ENCODE data around the gene F2.

F2 gene

DNA sequence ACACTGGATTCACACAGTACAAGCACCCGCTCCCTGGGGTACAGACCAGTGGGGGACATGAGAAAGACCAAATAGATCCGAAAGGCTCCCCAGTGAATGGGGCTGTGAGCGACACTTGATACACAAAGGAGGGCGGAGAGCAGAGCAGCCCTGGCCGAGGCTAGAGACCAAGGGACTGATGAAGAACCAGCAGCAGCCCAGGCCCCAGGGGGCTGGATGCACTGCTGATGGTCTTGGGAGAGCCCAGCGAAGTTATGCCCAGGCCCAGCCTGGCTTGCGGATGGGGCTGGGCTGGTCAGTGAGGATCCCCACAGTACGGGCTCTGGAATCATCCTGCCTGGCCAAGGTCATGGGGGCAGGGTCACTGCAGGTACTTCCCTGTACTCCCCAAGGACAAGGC lies 41.8 kb upstream of the F2 start:
- Histone ChIP-seq H3K36me3 (ENCODE audit: insufficient read depth, low read length) (peaks cover 40% of the 10 kb centered on the region), H3K4me1 (ENCODE audit: insufficient read depth, low read length) (peaks cover 21% of the 10 kb centered on the region; the same call in 1 of the 2 replicates), H3K4me3 (ENCODE audit: low read length) (no peak overlapping the region), H3K9ac (ENCODE audit: low read depth, low read length) (no peak overlapping the region), H3K9me3 (ENCODE audit: insufficient read depth, low read depth, low read length) (no peaks in the 10 kb centered on the region), H3K27ac (ENCODE audit: low read depth, low read length) (no peak overlapping the region), H3K27me3 (ENCODE audit: insufficient read depth, low read length) (no peaks in the 10 kb centered on the region)
- WGBS = 88% methylated on average over 8 of the region's 8 CpGs

DNA sequence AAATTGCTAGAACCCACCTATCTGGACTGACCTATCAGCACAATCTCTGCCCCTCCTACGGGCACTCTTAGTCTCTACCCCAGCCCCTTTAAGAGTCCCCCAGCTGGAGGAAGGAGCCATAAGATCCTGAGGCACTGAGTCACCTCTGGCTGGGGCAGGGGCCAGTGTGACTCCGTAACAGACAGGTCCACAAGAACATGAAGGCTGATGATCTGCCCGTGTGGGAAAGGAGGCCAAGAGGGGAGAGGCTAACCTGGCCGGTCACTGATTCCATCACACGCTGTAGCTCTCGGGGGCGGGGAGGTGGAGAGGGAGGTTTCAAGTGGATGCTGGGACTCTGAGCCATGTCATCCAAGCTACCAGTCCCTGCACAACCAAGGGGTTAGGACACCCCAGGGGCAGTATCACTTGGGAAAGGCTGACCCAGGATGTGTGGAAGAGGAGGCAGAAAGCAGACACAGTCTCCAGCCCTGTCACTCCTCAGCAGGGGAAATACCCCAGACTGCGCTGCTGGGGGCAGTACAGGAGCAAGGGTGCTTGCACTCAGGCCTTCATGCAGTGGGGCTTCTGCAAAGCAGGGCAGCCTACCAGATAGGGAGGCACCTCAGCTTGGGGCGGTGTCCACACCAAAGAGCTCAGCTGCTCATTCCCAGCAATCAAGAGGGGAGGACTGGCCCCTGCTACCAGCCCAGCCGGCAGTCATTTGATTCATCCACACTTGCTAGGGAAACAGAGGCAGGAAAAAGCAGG lies 40.8 kb upstream of the F2 start:
- H3K36me3 ChIP-seq (ENCODE audit: insufficient read depth, low read length) = peaks cover 30% of the 10 kb centered on the region
- H3K4me1 ChIP-seq (ENCODE audit: insufficient read depth, low read length) = peaks cover 21% of the 10 kb centered on the region; the same call in 1 of the 2 replicates
- no peaks in the 10 kb centered on the region for H3K9me3 ChIP-seq (ENCODE audit: insufficient read depth, low read depth, low read length)
- no peaks in the 10 kb centered on the region for H3K27me3 ChIP-seq (ENCODE audit: insufficient read depth, low read length)
- H3K4me3 ChIP-seq (ENCODE audit: low read length) = no peak overlapping the region
- WGBS = 87% methylated on average over 10 of the region's 10 CpGs
- H3K27ac ChIP-seq (ENCODE audit: low read depth, low read length) = no peak overlapping the region
- no peak overlapping the region for H3K9ac ChIP-seq (ENCODE audit: low read depth, low read length)

DNA sequence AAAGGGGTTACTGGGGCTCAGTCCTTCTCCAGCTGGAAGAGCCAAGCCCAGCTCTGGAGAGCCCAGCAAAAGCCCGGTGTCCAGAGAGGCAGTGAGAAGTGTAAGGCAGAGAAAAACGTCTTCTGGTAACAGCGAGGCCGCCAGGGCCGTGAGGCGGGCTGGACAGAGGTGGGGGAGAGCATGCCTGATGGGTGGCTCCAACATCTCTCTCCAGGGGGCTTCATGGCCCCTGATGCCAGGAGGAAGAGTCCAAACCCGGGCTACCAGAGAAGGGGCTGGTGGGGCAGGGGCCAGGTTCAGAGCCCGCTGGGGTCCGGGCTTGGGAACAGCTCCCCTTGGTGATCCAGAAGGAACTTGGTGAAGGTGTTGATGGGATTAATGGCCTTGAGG lies 40.3 kb upstream of the F2 start:
- 95% methylated on average over 9 of the region's 9 CpGs for WGBS
- peaks cover 24% of the 10 kb centered on the region for H3K36me3 ChIP-seq (ENCODE audit: insufficient read depth, low read length)
- H3K4me1 ChIP-seq (ENCODE audit: insufficient read depth, low read length) = peaks cover 21% of the 10 kb centered on the region; the same call in 1 of the 2 replicates

DNA sequence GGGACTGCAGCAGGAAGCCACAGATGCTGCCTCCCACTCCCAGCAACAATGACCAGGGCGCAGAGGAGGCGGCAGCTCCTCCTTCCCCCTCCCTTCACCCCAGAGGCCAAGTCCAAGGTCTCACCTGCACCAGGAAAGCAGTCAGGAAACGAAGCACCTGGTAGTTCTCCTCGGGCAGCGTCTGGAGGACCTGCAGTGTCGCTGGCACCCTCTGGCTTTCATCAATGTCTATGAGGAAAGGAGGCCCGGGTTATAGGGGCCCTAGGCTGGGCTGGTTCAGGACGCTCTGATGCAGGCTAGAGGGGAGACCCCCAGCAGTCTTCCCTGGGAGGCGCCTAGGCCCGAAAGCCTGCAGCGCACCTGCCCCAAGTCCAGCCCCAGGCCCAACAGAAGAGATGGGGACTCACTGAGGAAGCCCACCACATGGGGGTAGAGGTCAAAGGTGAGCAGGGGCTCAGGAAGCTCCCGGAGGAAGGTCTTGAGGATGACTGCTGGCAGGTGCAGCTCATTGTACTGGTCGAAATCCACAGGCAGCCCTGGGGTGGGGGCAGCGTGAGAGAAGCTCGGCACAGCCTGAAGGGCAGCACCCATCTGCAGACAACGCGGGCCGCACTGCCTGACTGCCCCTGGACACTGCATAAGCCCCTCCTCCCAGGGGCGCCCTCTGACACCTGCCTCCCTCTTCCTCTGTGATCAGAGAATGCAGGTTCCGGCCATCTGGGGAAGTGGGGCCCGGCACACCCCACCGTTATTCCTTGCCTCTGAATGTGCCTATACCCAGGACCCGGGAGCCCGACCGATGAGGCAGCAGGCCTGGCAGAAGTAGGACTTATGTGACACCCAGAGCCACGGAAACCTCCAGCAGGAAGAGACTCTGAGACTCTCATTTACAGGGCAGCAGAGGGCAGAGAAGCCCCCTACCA lies 39.5 kb upstream of the F2 start:
- Histone ChIP-seq H3K27ac (ENCODE audit: low read depth, low read length) (no peak overlapping the region), H3K27me3 (ENCODE audit: insufficient read depth, low read length) (no peaks in the 10 kb centered on the region), H3K4me1 (ENCODE audit: insufficient read depth, low read length) (peaks cover 14% of the 10 kb centered on the region; the same call in 1 of the 2 replicates), H3K9ac (ENCODE audit: low read depth, low read length) (no peak overlapping the region; the same call in 1 of the 2 replicates), H3K36me3 (ENCODE audit: insufficient read depth, low read length) (peaks cover 23% of the 10 kb centered on the region), H3K4me3 (ENCODE audit: low read length) (no peak overlapping the region), H3K9me3 (ENCODE audit: insufficient read depth, low read depth, low read length) (no peaks in the 10 kb centered on the region)
- 96% methylated on average over 26 of the region's 26 CpGs for WGBS

More for the DNA sequence above, 40.3 kb upstream of the F2 start:
- no peak overlapping the region for H3K27ac ChIP-seq (ENCODE audit: low read depth, low read length)
- H3K9me3 ChIP-seq (ENCODE audit: insufficient read depth, low read depth, low read length) = no peaks in the 10 kb centered on the region
- no peaks in the 10 kb centered on the region for H3K27me3 ChIP-seq (ENCODE audit: insufficient read depth, low read length)
- H3K4me3 ChIP-seq (ENCODE audit: low read length) = no peak overlapping the region
- H3K9ac ChIP-seq (ENCODE audit: low read depth, low read length) = no peak overlapping the region

DNA sequence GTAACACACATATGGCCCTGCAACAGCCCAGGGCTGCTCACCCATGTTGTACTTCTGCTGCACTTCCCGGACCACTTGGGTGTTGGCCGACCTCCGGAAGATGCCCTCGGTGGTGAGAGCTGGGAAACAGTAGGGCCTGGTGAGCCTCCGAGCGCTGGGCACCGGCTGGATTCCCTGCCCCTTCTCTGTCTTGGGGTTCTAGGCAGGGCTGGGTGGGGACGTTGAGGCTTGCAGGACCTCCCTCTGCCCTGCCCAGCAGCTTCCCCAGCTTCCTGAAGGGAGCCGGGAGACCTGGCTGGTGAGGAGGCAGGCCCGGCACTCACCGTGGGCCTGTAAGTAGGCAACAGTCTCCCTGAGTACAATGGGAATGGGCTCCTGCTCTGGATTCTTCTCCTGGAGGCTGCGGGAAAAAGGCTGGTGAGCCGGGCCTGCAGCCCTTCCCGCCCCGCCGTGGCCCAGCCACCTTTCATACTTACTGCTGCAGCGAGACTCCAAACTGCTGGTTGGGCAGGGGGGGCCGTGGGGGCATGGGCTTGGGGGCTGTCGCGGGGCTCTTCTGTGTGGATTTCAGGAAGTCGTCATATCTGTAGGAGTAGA lies 38.8 kb upstream of the F2 start:
- Histone ChIP-seq H3K4me3 (ENCODE audit: low read length) (no peak overlapping the region), H3K9me3 (ENCODE audit: insufficient read depth, low read depth, low read length) (no peaks in the 10 kb centered on the region), H3K4me1 (ENCODE audit: insufficient read depth, low read length) (peaks cover 7% of the 10 kb centered on the region; the same call in 1 of the 2 replicates), H3K36me3 (ENCODE audit: insufficient read depth, low read length) (peaks cover 23% of the 10 kb centered on the region), H3K27me3 (ENCODE audit: insufficient read depth, low read length) (no peaks in the 10 kb centered on the region), H3K27ac (ENCODE audit: low read depth, low read length) (no peak overlapping the region), H3K9ac (ENCODE audit: low read depth, low read length) (no peak overlapping the region)
- 96% methylated on average over 21 of the region's 21 CpGs for WGBS

DNA sequence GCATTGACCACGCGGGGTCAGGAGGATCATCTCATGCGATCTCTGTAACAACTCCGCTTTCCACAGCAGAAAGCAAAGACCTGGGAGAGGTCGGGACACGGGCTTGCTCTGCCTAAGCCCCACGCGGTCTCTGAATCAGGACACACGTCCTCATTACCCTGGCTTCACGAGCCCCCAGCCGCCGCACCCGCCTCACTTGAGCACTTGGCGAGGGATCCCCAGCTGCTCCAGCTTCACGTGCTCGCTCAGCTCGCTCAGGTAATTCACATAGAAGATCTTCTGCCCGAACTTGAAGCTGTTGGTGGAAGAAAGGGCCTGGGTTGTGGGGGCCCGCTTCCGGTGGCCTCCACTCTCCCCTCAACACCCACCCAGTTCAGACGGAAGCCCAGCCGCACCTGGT lies 38.2 kb upstream of the F2 start:
- WGBS = 95% methylated on average over 22 of the region's 22 CpGs
- peaks cover under 1% of the 10 kb centered on the region; the same call in 1 of the 2 replicates for H3K4me1 ChIP-seq (ENCODE audit: insufficient read depth, low read length)
- H3K9me3 ChIP-seq (ENCODE audit: insufficient read depth, low read depth, low read length) = no peaks in the 10 kb centered on the region
- H3K27ac ChIP-seq (ENCODE audit: low read depth, low read length) = no peak overlapping the region
- H3K36me3 ChIP-seq (ENCODE audit: insufficient read depth, low read length) = peaks cover 23% of the 10 kb centered on the region
- no peak overlapping the region for H3K4me3 ChIP-seq (ENCODE audit: low read length)
- no peak overlapping the region for H3K9ac ChIP-seq (ENCODE audit: low read depth, low read length)
- H3K27me3 ChIP-seq (ENCODE audit: insufficient read depth, low read length) = no peaks in the 10 kb centered on the region

DNA sequence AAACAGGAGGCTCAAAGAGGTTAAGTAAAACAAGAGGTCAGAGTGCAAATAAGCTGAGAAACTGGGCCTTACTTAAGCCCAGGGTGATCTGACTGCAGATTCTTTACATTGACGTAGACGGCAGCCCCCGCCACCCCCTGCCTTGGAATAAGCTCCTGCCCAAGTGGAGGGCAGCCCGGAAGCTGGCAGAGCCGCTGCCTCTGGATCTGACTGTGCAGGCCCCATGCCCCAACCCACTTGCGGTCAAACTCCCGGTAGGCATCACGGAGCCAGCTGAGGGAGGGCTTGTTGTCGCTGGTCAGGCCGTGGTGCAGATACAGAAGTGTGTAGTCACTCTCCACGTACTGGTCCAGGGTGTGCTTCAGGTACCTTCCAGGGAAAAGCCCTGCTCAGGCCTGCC lies 37.2 kb upstream of the F2 start:
- no peak overlapping the region for H3K27ac ChIP-seq (ENCODE audit: low read depth, low read length)
- no peaks in the 10 kb centered on the region for H3K27me3 ChIP-seq (ENCODE audit: insufficient read depth, low read length)
- H3K36me3 ChIP-seq (ENCODE audit: insufficient read depth, low read length) = peaks cover 25% of the 10 kb centered on the region
- H3K4me3 ChIP-seq (ENCODE audit: low read length) = no peak overlapping the region
- 94% methylated on average over 11 of the region's 11 CpGs for WGBS
- no peaks in the 10 kb centered on the region for H3K9me3 ChIP-seq (ENCODE audit: insufficient read depth, low read depth, low read length)
- no peak overlapping the region for H3K9ac ChIP-seq (ENCODE audit: low read depth, low read length)
- H3K4me1 ChIP-seq (ENCODE audit: insufficient read depth, low read length) = no peaks in the 10 kb centered on the region

DNA sequence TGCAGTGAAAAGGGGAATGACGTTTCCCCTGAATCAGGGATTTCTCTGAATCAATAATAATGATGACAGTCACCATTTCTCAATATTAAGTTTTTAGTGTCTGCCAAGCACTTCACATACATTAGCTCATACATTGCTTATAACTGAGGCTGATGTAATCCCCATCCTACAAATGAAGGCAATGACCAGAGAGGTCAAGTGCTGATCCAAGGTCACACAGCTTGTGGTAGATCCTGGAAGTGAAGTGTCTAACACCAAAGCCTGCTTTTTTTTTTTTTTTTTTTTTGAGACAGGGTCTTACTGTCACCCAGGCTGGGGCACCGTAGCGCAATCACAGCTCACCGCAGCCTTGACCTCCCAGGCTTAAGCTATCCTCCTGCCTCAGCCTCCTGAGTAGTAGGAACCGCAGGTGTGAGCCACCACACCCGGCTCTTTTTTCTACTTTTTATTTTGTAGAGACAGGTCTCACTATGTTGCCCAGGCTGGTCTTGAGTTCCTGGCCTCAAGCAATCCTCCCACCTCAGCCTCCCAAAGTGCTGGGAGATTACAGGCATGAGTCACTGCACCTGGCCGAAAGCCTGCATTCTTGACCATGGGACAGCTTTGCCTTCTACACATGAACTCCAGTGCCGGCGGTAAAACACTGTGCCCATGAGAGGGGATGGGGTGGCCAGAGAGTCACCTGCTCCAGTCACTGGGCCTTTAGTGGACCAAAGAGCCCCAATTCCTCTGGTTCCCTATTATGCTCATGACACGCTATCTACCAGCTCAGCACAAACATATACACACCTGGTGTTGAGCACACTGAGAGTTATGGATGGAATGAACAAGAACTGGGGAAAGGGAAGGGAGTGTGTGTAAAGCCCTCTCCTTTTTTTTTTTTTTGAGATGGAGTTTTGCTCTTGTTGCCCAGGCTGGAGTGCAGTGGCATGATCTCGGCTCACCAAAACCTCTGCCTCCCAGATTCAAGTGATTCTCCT lies 36.0 kb upstream of the F2 start:
- H3K27ac ChIP-seq (ENCODE audit: low read depth, low read length) = no peak overlapping the region
- H3K9ac ChIP-seq (ENCODE audit: low read depth, low read length) = no peak overlapping the region
- peaks cover 29% of the 10 kb centered on the region for H3K36me3 ChIP-seq (ENCODE audit: insufficient read depth, low read length)

DNA sequence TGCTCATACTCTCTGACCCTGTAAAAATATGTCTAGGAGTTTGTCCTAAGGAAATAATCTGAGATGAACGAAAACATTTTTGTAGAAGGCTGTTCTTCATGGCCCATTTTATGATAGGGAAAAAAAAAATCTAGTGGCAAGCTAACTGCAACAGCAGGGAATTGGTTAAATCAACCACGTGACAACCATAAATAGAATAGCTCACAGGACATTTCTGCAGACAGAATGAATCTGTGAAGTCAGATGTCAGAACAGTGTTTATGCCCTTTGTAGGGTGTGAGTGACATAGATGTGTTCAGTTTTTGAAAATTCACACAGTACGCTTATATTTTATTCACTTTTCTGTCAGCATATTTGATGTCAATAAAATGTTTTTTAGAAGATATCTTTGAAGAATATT lies 34.6 kb upstream of the F2 start:
- peaks cover 19% of the 10 kb centered on the region for H3K36me3 ChIP-seq (ENCODE audit: insufficient read depth, low read length)

More for the DNA sequence above, 36.0 kb upstream of the F2 start:
- no peaks in the 10 kb centered on the region for H3K9me3 ChIP-seq (ENCODE audit: insufficient read depth, low read depth, low read length)
- WGBS = 97% methylated on average over 10 of the region's 11 CpGs
- no peak overlapping the region for H3K4me3 ChIP-seq (ENCODE audit: low read length)
- H3K4me1 ChIP-seq (ENCODE audit: insufficient read depth, low read length) = no peaks in the 10 kb centered on the region
- no peaks in the 10 kb centered on the region for H3K27me3 ChIP-seq (ENCODE audit: insufficient read depth, low read length)

More for the DNA sequence above, 34.6 kb upstream of the F2 start:
- no peaks in the 10 kb centered on the region for H3K27me3 ChIP-seq (ENCODE audit: insufficient read depth, low read length)
- WGBS = 100% methylated on average over 2 of the region's 3 CpGs
- no peak overlapping the region for H3K4me3 ChIP-seq (ENCODE audit: low read length)
- no peaks in the 10 kb centered on the region for H3K4me1 ChIP-seq (ENCODE audit: insufficient read depth, low read length)
- H3K9me3 ChIP-seq (ENCODE audit: insufficient read depth, low read depth, low read length) = no peaks in the 10 kb centered on the region
- H3K27ac ChIP-seq (ENCODE audit: low read depth, low read length) = no peak overlapping the region
- H3K9ac ChIP-seq (ENCODE audit: low read depth, low read length) = no peak overlapping the region

Data from HUES64 (cell line).